Measurements from ENCODE around the gene PCYOX1L.

PCYOX1L gene

GRCh38 chr5:149407323-149408251, 49.7 kb downstream of the PCYOX1L start:
- no peak for DNase-seq (ENCODE audit: low read depth in 2 of 2)

GRCh38 chr5:149408252-149409099, 50.6 kb downstream of the PCYOX1L start:
- DNase-seq (ENCODE audit: low read depth in 2 of 2): no peak

GRCh38 chr5:149409268-149409948, 51.6 kb downstream of the PCYOX1L start:
- DNase-seq (ENCODE audit: low read depth in 2 of 2): no peak

- DNase-seq (ENCODE audit: low read depth in 2 of 2): no peak
These were observed 52.2 kb downstream of the PCYOX1L start for GRCh38 chr5:149410071-149410470.

- DNase-seq (ENCODE audit: low read depth in 2 of 2): no peak
These were observed 53.0 kb downstream of the PCYOX1L start for GRCh38 chr5:149410721-149411432.

GRCh38 chr5:149411738-149412519, 54.1 kb downstream of the PCYOX1L start:
- no peak for DNase-seq (ENCODE audit: low read depth in 2 of 2)

GRCh38 chr5:149412783-149413476, 55.1 kb downstream of the PCYOX1L start:
- no peak for DNase-seq (ENCODE audit: low read depth in 2 of 2)

GRCh38 chr5:149413477-149414210, 55.8 kb downstream of the PCYOX1L start:
- no peak for DNase-seq (ENCODE audit: low read depth in 2 of 2)

GRCh38 chr5:149414405-149415065, 56.7 kb downstream of the PCYOX1L start:
- no peak for DNase-seq (ENCODE audit: low read depth in 2 of 2)

GRCh38 chr5:149415066-149415967, 57.5 kb downstream of the PCYOX1L start:
- DNase-seq (ENCODE audit: low read depth in 2 of 2): no peak

GRCh38 chr5:149416987-149417710, 59.3 kb downstream of the PCYOX1L start:
- DNase-seq (ENCODE audit: low read depth in 2 of 2): no peak

- DNase-seq (ENCODE audit: low read depth in 2 of 2): no peak
These were observed 60.0 kb downstream of the PCYOX1L start for GRCh38 chr5:149417711-149418368.

- DNase-seq (ENCODE audit: low read depth in 2 of 2): no peak
These were observed 61.2 kb downstream of the PCYOX1L start for GRCh38 chr5:149418910-149419531.

All from activated CD4-positive, alpha-beta T cell treated with anti-CD3 and anti-CD28 coated beads for 24 hours (primary cell).